22Rv1 (cell line): ENCODE measurements around the gene AKAP6.

Experiments
- H3K27ac ChIP-seq: fragments of 450-650 bp; 2 replicates; pipeline ENCODE4 v1.5.1; 2017
- CTCF ChIP-seq: fragments of 450-650 bp; IDR thresholded peaks from 2 replicates; pipeline ENCODE4 v1.5.1; 2017; ENCODE audit warnings: mild to moderate bottlenecking
- ZFX ChIP-seq: fragments of 450-650 bp; IDR thresholded peaks from 2 replicates; pipeline ENCODE4 v1.6.1; 2017; ENCODE audit warnings: antibody characterized with exemption, borderline replicate concordance

The AKAP6 gene

GRCh38 chr14:32835924-32836323, 506.8 kb downstream of the AKAP6 start:
- H3K27ac ChIP-seq = no peak overlapping the region
- no peak for TF ChIP-seq CTCF

- H3K27ac ChIP-seq = no peak overlapping the region
- TF ChIP-seq CTCF (no peak), ZFX (no peak)
These were observed 512.6 kb downstream of the AKAP6 start for GRCh38 chr14:32841698-32842097.

- TF ChIP-seq ZFX (no peak), CTCF (no peak)
- H3K27ac ChIP-seq = no peak overlapping the region
These were observed 517.8 kb downstream of the AKAP6 start for GRCh38 chr14:32846821-32847365.

- TF ChIP-seq CTCF = no peak
- no peak for TF ChIP-seq ZFX
- no peak overlapping the region for H3K27ac ChIP-seq
These were observed 518.8 kb downstream of the AKAP6 start for GRCh38 chr14:32847867-32848266.

- no peak overlapping the region for H3K27ac ChIP-seq
- TF ChIP-seq CTCF (no peak), ZFX (no peak)
These were observed 536.8 kb downstream of the AKAP6 start for GRCh38 chr14:32865827-32866376.

- no peak overlapping the region for H3K27ac ChIP-seq
- TF ChIP-seq ZFX (no peak), CTCF (no peak)
These were observed 554.1 kb downstream of the AKAP6 start for GRCh38 chr14:32883188-32883587.
